Hepatocyte (in vitro differentiated cells): ENCODE results near the gene PRCC. TPM values are rescaled to one million over a fixed set of nuclear protein-coding genes. Genes with fewer than 3 reads are reported as not detected.
A peak's percentile ranks its signal among the peaks of the same experiment; 100 is the strongest.

ENCODE experiments used
- DNase-seq: peaks from one replicate; pipeline ENCODE4 v3.0.0-alpha.2; 2016; ENCODE audit warnings: low spot score
- H2AFZ ChIP-seq: fragments of 200-600 bp; sonication (generic); 2 replicates; pipeline ENCODE4 v1.6.0; 2016; ENCODE audit warnings: antibody characterized with exemption, mild to moderate bottlenecking
- H3K27ac ChIP-seq: fragments of 200-600 bp; sonication (generic); 2 replicates; pipeline ENCODE4 v1.5.1; 2016; ENCODE audit warnings: mild to moderate bottlenecking
- H3K27me3 ChIP-seq: fragments of 200-600 bp; sonication (generic); 2 replicates; pipeline ENCODE4 v1.6.1; 2016
- H3K36me3 ChIP-seq: fragments of 200-600 bp; sonication (generic); replicated peaks from 2 replicates; pipeline ENCODE4 v1.5.1; 2016; ENCODE audit warnings: low read depth; ENCODE audit not compliant: insufficient read depth
- H3K4me1 ChIP-seq: fragments of 200-600 bp; sonication (generic); 2 replicates; pipeline ENCODE4 v1.5.1; 2016; ENCODE audit warnings: mild to moderate bottlenecking, moderate library complexity; ENCODE audit not compliant: insufficient read depth
- H3K4me2 ChIP-seq: fragments of 200-600 bp; sonication (generic); 2 replicates; pipeline ENCODE4 v1.6.0; 2016
- H3K4me3 ChIP-seq: fragments of 200-600 bp; sonication (generic); 2 replicates; pipeline ENCODE4 v1.5.1; 2016; ENCODE audit warnings: mild to moderate bottlenecking
- H3K79me2 ChIP-seq: fragments of 200-600 bp; sonication (generic); 2 replicates; pipeline ENCODE4 v1.6.0; 2017; ENCODE audit warnings: mild to moderate bottlenecking
- H3K9me2 ChIP-seq: fragments of 200-600 bp; sonication (generic); replicated peaks from 2 replicates; pipeline ENCODE4 v1.6.0; 2017; ENCODE audit warnings: mild to moderate bottlenecking; ENCODE audit not compliant: insufficient read depth
- H3K9me3 ChIP-seq: fragments of 200-600 bp; sonication (generic); 2 replicates; pipeline ENCODE4 v1.5.1; 2016; ENCODE audit warnings: low read depth, mild to moderate bottlenecking
- H4K20me1 ChIP-seq: fragments of 200-600 bp; sonication (generic); 2 replicates; pipeline ENCODE4 v1.6.0; 2016; ENCODE audit warnings: mild to moderate bottlenecking; ENCODE audit not compliant: insufficient read depth, poor library complexity, severe bottlenecking
- CTCF ChIP-seq: fragments of 200-600 bp; sonication (generic); IDR thresholded peaks from 2 replicates; pipeline ENCODE4 v1.5.1; 2016; ENCODE audit warnings: antibody characterized with exemption, mild to moderate bottlenecking; ENCODE audit not compliant: poor library complexity
- EZH2 ChIP-seq: fragments of 200-600 bp; sonication (generic); IDR thresholded peaks from 2 replicates; pipeline ENCODE4 v1.6.1; 2016; ENCODE audit warnings: antibody characterized with exemption, mild to moderate bottlenecking, borderline replicate concordance
- EZH2phosphoT487 ChIP-seq: fragments of 200-600 bp; sonication (generic); IDR thresholded peaks from one replicate; pipeline ENCODE4 v1.6.1; 2018; ENCODE audit warnings: antibody characterized with exemption, mild to moderate bottlenecking, low read depth, moderate library complexity; ENCODE audit not compliant: unreplicated experiment, severe bottlenecking
- WGBS: methylation state at CpG from one replicate; pipeline ENCODE4 v1.1.6; 2016; ENCODE audit warnings: low lambda C conversion rate; ENCODE audit errors: missing lambda C conversion rate; 5-methylcytosine and 5-hydroxymethylcytosine counted together
- polyA plus RNA-seq: library from polyadenylated mRNA; unstranded; fragments of >200 nt; fragmentation: Nextera tagmentation; extraction: Ambion mirVana; gene quantifications from 2 replicates; pipeline ENCODE4 v1.2.1, GENCODE V29; 2016
- total RNA-seq: library from RNA; depleted of rRNA; stranded (reverse); fragments of >200 nt; gene quantifications from 2 replicates; pipeline ENCODE4 v1.2.3, GENCODE V29; 2014

Gene PRCC
- total and polyA plus RNA-seq, 2 experiments from 2014 or later, result 35.9 to 108 TPM

- 1% methylated on average over 46 of the region's 46 CpGs for WGBS
- peak within 1 kb of the TSS; percentile 68 for H3K4me3 ChIP-seq
- peaks cover 28% of the 10 kb centered on the region for H4K20me1 ChIP-seq
- H3K9me2 ChIP-seq, result no peaks in the 10 kb centered on the region
- H3K36me3 ChIP-seq, result no peaks in the 10 kb centered on the region
- no peaks in the 10 kb centered on the region for H3K27me3 ChIP-seq
- H3K79me2 ChIP-seq, result peaks cover 68% of the 10 kb centered on the region
- no peaks in the 10 kb centered on the region for H3K9me3 ChIP-seq
- no peak for TF ChIP-seq EZH2phosphoT487
- no peak for TF ChIP-seq EZH2
- TF ChIP-seq CTCF, result no peak
- peak; percentile 93 for DNase-seq
- H3K4me2 ChIP-seq, result peak within 1 kb of the TSS; percentile 89
- H3K4me1 ChIP-seq, result peaks cover 35% of the 10 kb centered on the region
- peak within 1 kb of the TSS; percentile 75 for H2AFZ ChIP-seq
- peak within 1 kb of the TSS; percentile 99 for H3K27ac ChIP-seq
These were observed 39.3 kb upstream of the PRCC start, which contains the start of gene METTL25B for GRCh38 chr1:156727926-156728598. TSS of gene METTL25B (plus strand) at chr1:156728469. CDS start at chr1:156729105, 636 bp downstream.

- Histone ChIP-seq H2AFZ (peak within 1 kb of the TSS; percentile 75), H3K27me3 (no peaks in the 10 kb centered on the region), H3K9me3 (no peaks in the 10 kb centered on the region), H3K4me3 (peak within 1 kb of the TSS; percentile 68), H3K9me2 (no peaks in the 10 kb centered on the region), H3K27ac (peak within 1 kb of the TSS; percentile 99), H3K4me2 (peak within 1 kb of the TSS; percentile 89), H4K20me1 (peaks cover 28% of the 10 kb centered on the region), H3K4me1 (peaks cover 35% of the 10 kb centered on the region), H3K36me3 (no peaks in the 10 kb centered on the region), H3K79me2 (peaks cover 63% of the 10 kb centered on the region)
- 2% methylated on average over 43 of the region's 57 CpGs for WGBS
- TF ChIP-seq EZH2phosphoT487 (no peak), EZH2 (no peak), CTCF (no peak)
- DNase-seq, result peak; percentile 99
These were observed 38.5 kb upstream of the PRCC start, which contains the start of gene ISG20L2 for GRCh38 chr1:156728599-156729462. TSS of gene ISG20L2 (minus strand) at chr1:156728766. CDS start at chr1:156727652, 1,114 bp downstream.

GRCh38 chr1:156733989-156734584 lies 33.2 kb upstream of the PRCC start:
- H3K4me1 ChIP-seq, result peaks cover 9% of the 10 kb centered on the region
- DNase-seq, result no peak
- H4K20me1 ChIP-seq, result no peaks in the 10 kb centered on the region
- H3K27ac ChIP-seq, result no peak overlapping the region
- H3K4me3 ChIP-seq, result no peak overlapping the region
- H3K27me3 ChIP-seq, result no peaks in the 10 kb centered on the region
- 95% methylated on average over 19 of the region's 20 CpGs for WGBS
- peaks cover 26% of the 10 kb centered on the region for H3K79me2 ChIP-seq
- no peak overlapping the region for H2AFZ ChIP-seq
- TF ChIP-seq CTCF (no peak), EZH2phosphoT487 (no peak), EZH2 (no peak)
- no peaks in the 10 kb centered on the region for H3K9me3 ChIP-seq
- H3K9me2 ChIP-seq, result no peaks in the 10 kb centered on the region
- no peak overlapping the region for H3K4me2 ChIP-seq
- no peaks in the 10 kb centered on the region for H3K36me3 ChIP-seq
